ENCODE data around the gene PSMD8. TPM values are rescaled to one million over a fixed set of nuclear protein-coding genes. Genes with fewer than 3 reads are reported as not detected.

The PSMD8 gene
- total RNA-seq (100 to 1,000 TPM; 140 to 173 TPM), polyA plus RNA-seq (ENCODE audit: insufficient read length in 6 of 6) (100 to 1,000 TPM; 116 to 132 (median 126) TPM)
- long read RNA-seq, donor 1, transcript PSMD8-201 (7 exons, 1,553 nt) = major isoform, 125 of 210 reads
- long read RNA-seq, donor 1, transcript PSMD8-208 (6 exons, 771 nt) = minor isoform, 10 of 210 reads
- long read RNA-seq, donor 1, partial matches to known transcripts = 75 of 210 reads
- long read RNA-seq, donor 1, other reads (novel, unspliced or antisense) = 0 of 210 reads
- long read RNA-seq, donor 2, transcript PSMD8-201 (7 exons, 1,553 nt) = major isoform, 83 of 140 reads
- long read RNA-seq, donor 2, transcript PSMD8-208 (6 exons, 771 nt) = minor isoform, 15 of 140 reads
- long read RNA-seq, donor 2, partial matches to known transcripts = 40 of 140 reads
- long read RNA-seq, donor 2, other reads (novel, unspliced or antisense) = 0 of 140 reads
- long read RNA-seq, donor 3, transcript PSMD8-201 (7 exons, 1,553 nt) = major isoform, 77 of 97 reads
- long read RNA-seq, donor 3, partial matches to known transcripts = 18 of 97 reads
- long read RNA-seq, donor 3, other reads (novel, unspliced or antisense) = 0 of 97 reads
- long read RNA-seq, donor 4, transcript PSMD8-201 (7 exons, 1,553 nt) = major isoform, 175 of 199 reads
- long read RNA-seq, donor 4, transcript PSMD8-208 (6 exons, 771 nt) = minor isoform, 14 of 199 reads
- long read RNA-seq, donor 4, partial matches to known transcripts = 2 of 199 reads
- long read RNA-seq, donor 4, other reads (novel, unspliced or antisense) = 8 of 199 reads
- long read RNA-seq, donor 5, transcript PSMD8-208 (6 exons, 771 nt) = minor isoform, 7 of 123 reads
- long read RNA-seq, donor 5, transcript PSMD8-201 (7 exons, 1,553 nt) = major isoform, 83 of 123 reads
- long read RNA-seq, donor 5, partial matches to known transcripts = 32 of 123 reads
- long read RNA-seq, donor 5, other reads (novel, unspliced or antisense) = 0 of 123 reads
- long read RNA-seq, donor 6, transcript PSMD8-208 (6 exons, 771 nt) = minor isoform, 8 of 156 reads
- long read RNA-seq, donor 6, transcript PSMD8-201 (7 exons, 1,553 nt) = major isoform, 108 of 156 reads
- long read RNA-seq, donor 6, partial matches to known transcripts = 40 of 156 reads
- long read RNA-seq, donor 6, other reads (novel, unspliced or antisense) = 0 of 156 reads
- long read RNA-seq, donor 7, transcript PSMD8-201 (7 exons, 1,553 nt) = major isoform, 91 of 107 reads
- long read RNA-seq, donor 7, partial matches to known transcripts = 14 of 107 reads
- long read RNA-seq, donor 7, other reads (novel, unspliced or antisense) = 0 of 107 reads
- long read RNA-seq, donor 8, transcript PSMD8-208 (6 exons, 771 nt) = minor isoform, 5 of 95 reads
- long read RNA-seq, donor 8, transcript PSMD8-201 (7 exons, 1,553 nt) = major isoform, 64 of 95 reads
- long read RNA-seq, donor 8, partial matches to known transcripts = 26 of 95 reads
- long read RNA-seq, donor 8, other reads (novel, unspliced or antisense) = 0 of 95 reads
- long read RNA-seq, donor 9 = 0 reads
- long read RNA-seq, donor 10, transcript PSMD8-208 (6 exons, 771 nt) = minor isoform, 9 of 507 reads
- long read RNA-seq, donor 10, transcript PSMD8-201 (7 exons, 1,553 nt) = major isoform, 479 of 507 reads
- long read RNA-seq, donor 10, partial matches to known transcripts = 9 of 507 reads
- long read RNA-seq, donor 10, other reads (novel, unspliced or antisense) = 10 of 507 reads
- long read RNA-seq, donor 11 = 0 reads
- long read RNA-seq, donor 12, transcript PSMD8-201 (7 exons, 1,553 nt) = major isoform, 81 of 111 reads
- long read RNA-seq, donor 12, partial matches to known transcripts = 27 of 111 reads
- long read RNA-seq, donor 12, other reads (novel, unspliced or antisense) = 0 of 111 reads

DNA sequence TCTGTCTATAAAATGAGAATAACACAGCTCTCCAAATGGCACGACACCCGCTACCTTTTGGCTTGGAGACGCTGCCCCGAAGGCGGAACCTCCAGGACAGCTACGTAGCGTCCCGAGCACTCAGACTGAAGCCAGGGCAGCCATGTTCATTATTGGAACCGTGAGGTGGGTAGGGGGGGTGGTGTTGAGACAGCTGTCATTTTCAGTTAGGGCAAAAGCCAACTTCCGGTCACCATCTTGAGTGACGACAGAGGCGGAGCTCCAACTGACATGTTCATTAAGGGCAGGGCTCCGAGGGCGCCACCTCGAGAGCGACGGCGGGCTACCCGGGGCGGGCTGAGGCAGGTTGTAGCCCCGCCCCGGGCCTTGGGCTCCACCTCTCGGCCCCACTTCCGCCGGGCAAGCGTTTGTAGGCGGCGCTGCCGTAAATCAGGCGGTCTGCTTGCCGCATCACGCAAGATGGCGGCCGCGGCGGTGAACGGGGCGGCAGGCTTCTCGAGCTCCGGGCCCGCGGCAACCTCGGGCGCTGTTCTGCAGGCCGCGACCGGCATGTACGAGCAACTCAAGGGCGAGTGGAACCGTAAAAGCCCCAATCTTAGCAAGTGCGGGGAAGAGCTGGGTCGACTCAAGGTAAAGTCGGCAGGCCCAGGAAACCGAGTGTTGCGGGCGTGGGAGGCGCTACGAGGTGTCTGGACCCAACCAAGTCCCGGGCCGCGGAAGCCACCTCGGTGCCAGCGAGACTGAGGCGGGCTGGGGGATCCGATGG is at the start of gene PSMD8:
TSS of gene PSMD8 (plus strand) at position 240 of the 766 bp plus-strand sequence. CDS start at position 271, 31 bp downstream.
- H3K27ac ChIP-seq = peak within 1 kb of the TSS; percentile 85 to 94
- ATAC-seq (peak; percentile 99), DNase-seq (peak; percentile 98 to 100 (median 99))
- H3K27me3 ChIP-seq = no peaks in the 10 kb centered on the region
- H3K9me3 ChIP-seq = no peaks in the 10 kb centered on the region
- TF ChIP-seq, protein P1, sequence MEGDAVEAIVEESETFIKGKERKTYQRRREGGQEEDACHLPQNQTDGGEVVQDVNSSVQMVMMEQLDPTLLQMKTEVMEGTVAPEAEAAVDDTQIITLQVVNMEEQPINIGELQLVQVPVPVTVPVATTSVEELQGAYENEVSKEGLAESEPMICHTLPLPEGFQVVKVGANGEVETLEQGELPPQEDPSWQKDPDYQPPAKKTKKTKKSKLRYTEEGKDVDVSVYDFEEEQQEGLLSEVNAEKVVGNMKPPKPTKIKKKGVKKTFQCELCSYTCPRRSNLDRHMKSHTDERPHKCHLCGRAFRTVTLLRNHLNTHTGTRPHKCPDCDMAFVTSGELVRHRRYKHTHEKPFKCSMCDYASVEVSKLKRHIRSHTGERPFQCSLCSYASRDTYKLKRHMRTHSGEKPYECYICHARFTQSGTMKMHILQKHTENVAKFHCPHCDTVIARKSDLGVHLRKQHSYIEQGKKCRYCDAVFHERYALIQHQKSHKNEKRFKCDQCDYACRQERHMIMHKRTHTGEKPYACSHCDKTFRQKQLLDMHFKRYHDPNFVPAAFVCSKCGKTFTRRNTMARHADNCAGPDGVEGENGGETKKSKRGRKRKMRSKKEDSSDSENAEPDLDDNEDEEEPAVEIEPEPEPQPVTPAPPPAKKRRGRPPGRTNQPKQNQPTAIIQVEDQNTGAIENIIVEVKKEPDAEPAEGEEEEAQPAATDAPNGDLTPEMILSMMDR (IDR thresholded peaks at IDR 0.05) = peak in 1 of 2 donors; percentile 37
- H3K36me3 ChIP-seq = peaks cover 0 to 34% of the 10 kb centered on the region in 2 donors
- H3K4me1 ChIP-seq = peaks cover 13 to 26% of the 10 kb centered on the region in 2 donors
- peak within 1 kb of the TSS; percentile 70 to 92 for H3K4me3 ChIP-seq
- intact Hi-C loops (cut with DNase I) = no loop called here

GRCh38 chr19:38326591-38326990 is 47.8 kb upstream of the PSMD8 start:
- Histone ChIP-seq H3K27me3 (no peaks in the 10 kb centered on the region), H3K9me3 (no peaks in the 10 kb centered on the region), H3K27ac (no peak overlapping the region), H3K4me3 (no peak overlapping the region), H3K36me3 (peaks cover 0 to 45% of the 10 kb centered on the region in 2 donors), H3K4me1 (peaks cover 5 to 8% of the 10 kb centered on the region in 2 donors)
- TF ChIP-seq, protein P1 (IDR thresholded peaks at IDR 0.05) = no peak
- DNase-seq (peak in 1 of 4 donors; percentile 59), ATAC-seq (no peak)
- intact Hi-C loops (cut with DNase I) = no loop called here

DNA sequence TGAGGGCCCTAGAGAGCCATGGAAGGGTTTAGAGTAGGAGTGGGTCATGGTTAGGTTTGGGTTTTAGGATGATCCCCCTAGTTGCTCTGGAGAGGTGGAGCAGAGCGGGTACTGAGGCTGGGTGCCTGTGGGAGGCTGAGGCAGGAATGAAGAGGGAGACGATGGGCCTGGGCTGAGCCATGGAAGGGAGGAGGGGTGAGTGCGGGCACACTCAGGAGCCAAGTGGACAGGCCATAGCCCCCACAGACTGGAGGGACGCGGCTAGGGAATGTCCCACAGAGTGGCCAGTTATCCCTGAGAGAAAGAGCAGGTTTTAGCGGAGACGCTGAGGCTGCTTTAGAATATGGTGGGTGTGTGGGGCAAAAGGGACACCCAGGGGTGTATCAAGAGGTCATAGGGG is 44.7 kb upstream of the PSMD8 start:
- H3K4me3 ChIP-seq = no peak overlapping the region

More for the DNA sequence above, 44.7 kb upstream of the PSMD8 start:
- Histone ChIP-seq H3K4me1 (no peaks in the 10 kb centered on the region), H3K9me3 (no peaks in the 10 kb centered on the region), H3K27ac (no peak overlapping the region), H3K27me3 (no peaks in the 10 kb centered on the region), H3K36me3 (peaks cover 0 to 44% of the 10 kb centered on the region in 2 donors)
- TF ChIP-seq, protein P1 (IDR thresholded peaks at IDR 0.05) = no peak
- ATAC-seq (no peak), DNase-seq (no peak)
- intact Hi-C loops (cut with DNase I) = no loop called here
